Panc1 (cell line): ENCODE measurements around the gene NWD2.
"Not testable (repeated sequence)": the region's sequence is repeated elsewhere in the genome, so short reads cannot be mapped to it uniquely, and the experiment has no call there.

Source experiments
- POLR2AphosphoS5 ChIP-seq: IDR thresholded peaks from 2 replicates; pipeline ENCODE4 v1.6.1; 2012; ENCODE audit warnings: mild to moderate bottlenecking, low read depth, low read length, moderate library complexity
- TF ChIP-seq, protein P1 (sequence below): fragments of 450-650 bp; IDR thresholded peaks from 2 replicates; pipeline ENCODE4 v1.5.1; 2017; ENCODE audit warnings: mild to moderate bottlenecking
- TF ChIP-seq, protein P2 (sequence below), 2 experiments: IDR thresholded peaks; 2 replicates each; pipeline ENCODE4 v1.6.1; 2011 to 2012; ENCODE audit warnings: low read depth in 2 of 2, control low read depth in 1 of 2, low read length in 1 of 2, mild to moderate bottlenecking in 1 of 2, moderate library complexity in 1 of 2; ENCODE audit not compliant: insufficient read depth in 1 of 2

DNA sequence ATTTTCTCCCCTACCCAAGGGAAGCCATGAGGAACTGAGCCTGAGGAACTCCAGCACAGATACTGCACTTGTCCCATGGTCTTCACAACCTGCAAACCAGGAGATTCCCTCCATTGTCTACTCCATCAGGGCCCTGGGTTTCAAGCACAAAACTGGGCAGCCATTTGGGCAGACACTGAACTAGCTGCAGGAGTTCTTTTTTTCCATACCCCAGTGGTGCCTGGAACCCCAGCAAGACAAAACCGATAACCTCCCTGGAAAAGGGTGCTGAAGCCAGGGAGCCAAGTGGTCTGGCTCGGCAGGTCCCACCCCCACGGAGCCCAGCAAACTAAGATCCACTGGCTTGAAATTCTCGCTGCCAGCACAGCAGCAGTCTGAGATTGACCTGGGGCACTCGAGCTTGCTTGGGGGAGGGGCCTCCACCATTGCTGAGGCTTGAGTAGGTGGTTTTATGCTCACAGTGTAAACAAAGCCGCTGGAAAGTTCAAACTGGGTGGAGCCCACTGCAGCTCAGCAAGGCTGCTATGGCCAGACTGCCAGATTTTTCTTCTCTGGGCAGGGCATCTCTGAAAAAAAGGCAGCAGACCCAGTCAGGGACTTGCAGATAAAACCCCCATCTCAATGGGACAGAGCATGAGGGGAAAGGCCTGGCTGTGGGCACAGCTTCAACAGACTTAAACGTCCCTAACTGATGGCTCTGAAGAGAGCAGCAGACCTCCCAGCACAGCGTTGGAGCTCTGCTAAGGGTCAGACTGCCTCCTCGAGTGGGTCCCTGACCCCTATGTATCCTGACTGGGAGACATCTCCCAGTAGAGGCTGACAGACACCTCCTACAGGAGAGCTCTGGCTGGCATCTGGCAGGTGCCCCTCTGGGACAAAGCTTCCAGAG, 163.6 kb downstream of the NWD2 start:
- TF ChIP-seq, protein P1, sequence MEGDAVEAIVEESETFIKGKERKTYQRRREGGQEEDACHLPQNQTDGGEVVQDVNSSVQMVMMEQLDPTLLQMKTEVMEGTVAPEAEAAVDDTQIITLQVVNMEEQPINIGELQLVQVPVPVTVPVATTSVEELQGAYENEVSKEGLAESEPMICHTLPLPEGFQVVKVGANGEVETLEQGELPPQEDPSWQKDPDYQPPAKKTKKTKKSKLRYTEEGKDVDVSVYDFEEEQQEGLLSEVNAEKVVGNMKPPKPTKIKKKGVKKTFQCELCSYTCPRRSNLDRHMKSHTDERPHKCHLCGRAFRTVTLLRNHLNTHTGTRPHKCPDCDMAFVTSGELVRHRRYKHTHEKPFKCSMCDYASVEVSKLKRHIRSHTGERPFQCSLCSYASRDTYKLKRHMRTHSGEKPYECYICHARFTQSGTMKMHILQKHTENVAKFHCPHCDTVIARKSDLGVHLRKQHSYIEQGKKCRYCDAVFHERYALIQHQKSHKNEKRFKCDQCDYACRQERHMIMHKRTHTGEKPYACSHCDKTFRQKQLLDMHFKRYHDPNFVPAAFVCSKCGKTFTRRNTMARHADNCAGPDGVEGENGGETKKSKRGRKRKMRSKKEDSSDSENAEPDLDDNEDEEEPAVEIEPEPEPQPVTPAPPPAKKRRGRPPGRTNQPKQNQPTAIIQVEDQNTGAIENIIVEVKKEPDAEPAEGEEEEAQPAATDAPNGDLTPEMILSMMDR, result not testable (repeated sequence)
- not testable (repeated sequence) for TF ChIP-seq POLR2AphosphoS5
- TF ChIP-seq, protein P2, sequence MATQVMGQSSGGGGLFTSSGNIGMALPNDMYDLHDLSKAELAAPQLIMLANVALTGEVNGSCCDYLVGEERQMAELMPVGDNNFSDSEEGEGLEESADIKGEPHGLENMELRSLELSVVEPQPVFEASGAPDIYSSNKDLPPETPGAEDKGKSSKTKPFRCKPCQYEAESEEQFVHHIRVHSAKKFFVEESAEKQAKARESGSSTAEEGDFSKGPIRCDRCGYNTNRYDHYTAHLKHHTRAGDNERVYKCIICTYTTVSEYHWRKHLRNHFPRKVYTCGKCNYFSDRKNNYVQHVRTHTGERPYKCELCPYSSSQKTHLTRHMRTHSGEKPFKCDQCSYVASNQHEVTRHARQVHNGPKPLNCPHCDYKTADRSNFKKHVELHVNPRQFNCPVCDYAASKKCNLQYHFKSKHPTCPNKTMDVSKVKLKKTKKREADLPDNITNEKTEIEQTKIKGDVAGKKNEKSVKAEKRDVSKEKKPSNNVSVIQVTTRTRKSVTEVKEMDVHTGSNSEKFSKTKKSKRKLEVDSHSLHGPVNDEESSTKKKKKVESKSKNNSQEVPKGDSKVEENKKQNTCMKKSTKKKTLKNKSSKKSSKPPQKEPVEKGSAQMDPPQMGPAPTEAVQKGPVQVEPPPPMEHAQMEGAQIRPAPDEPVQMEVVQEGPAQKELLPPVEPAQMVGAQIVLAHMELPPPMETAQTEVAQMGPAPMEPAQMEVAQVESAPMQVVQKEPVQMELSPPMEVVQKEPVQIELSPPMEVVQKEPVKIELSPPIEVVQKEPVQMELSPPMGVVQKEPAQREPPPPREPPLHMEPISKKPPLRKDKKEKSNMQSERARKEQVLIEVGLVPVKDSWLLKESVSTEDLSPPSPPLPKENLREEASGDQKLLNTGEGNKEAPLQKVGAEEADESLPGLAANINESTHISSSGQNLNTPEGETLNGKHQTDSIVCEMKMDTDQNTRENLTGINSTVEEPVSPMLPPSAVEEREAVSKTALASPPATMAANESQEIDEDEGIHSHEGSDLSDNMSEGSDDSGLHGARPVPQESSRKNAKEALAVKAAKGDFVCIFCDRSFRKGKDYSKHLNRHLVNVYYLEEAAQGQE (IDR thresholded peaks at IDR 0.05; ENCODE audit: insufficient read depth in 1 of 2, low read depth in 2 of 2, low read length in 1 of 2), result not testable (repeated sequence)
